ENCODE data around the gene COPS7A.

- TF ChIP-seq EZH2phosphoT487 (IDR thresholded peaks at IDR 0.05; ENCODE audit: insufficient read depth, low read depth), result no peak
- no peak for TF ChIP-seq EZH2 (IDR thresholded peaks at IDR 0.05; ENCODE audit: insufficient read depth, poor library complexity, severe bottlenecking)
Observed at GRCh38 chr12:6758506-6759095, 34.8 kb downstream of the COPS7A start.
